ENCODE results near the gene ATP1B1. TPM values are rescaled to one million over a fixed set of nuclear protein-coding genes. Genes with fewer than 3 reads are reported as not detected.

Gene ATP1B1
- total RNA-seq, 1 donor: 13.7 TPM

- no peak overlapping the region for H3K4me3 ChIP-seq (ENCODE audit: low read depth, low read length)
- TF ChIP-seq CTCF (IDR thresholded peaks at IDR 0.05; ENCODE audit: insufficient read depth, low read length): no peak
- no peak for DNase-seq (ENCODE audit: low read depth)
Measured at GRCh38 chr1:169180174-169180573, 73.7 kb downstream of the ATP1B1 start.

Small RNA genes within 50 kb of the gene (small RNA-seq; reads per million reads assigned to genes)
- gene RNA5SP66: not detected
